Thyroid gland (tissue), 4 donors: Measurements from ENCODE around the gene PNKP. TPM values are rescaled to one million over a fixed set of nuclear protein-coding genes. Genes with fewer than 3 reads are reported as not detected.

Experiments used
- microRNA-seq: library from miRNA; unstranded; fragments of <30 nt; microRNA quantifications from one replicate; pipeline ENCODE4, GENCODE V29; 2016
- small RNA-seq: library from RNA; depleted of rRNA; stranded (forward); fragments of <200 nt; gene quantifications from one replicate; pipeline ENCODE3, GENCODE V24; 2016
- total RNA-seq, 4 donors: library from RNA; depleted of rRNA; stranded (reverse); fragments of >200 nt; gene quantifications; one replicate each; pipeline ENCODE4 v1.2.3, GENCODE V29; 2016

PNKP gene
- total RNA-seq, 4 donors from 2014 or later: 54.6 to 124 (median 84.3) TPM

Small RNA genes lying within 50 kb of the gene (microRNA-seq; reads per million reads assigned to microRNA genes)
- gene MIR4749: 1.8 reads per million
- gene MIR4750: not detected
- gene MIR6800: not detected

Small RNA genes lying within 50 kb of the gene (small RNA-seq; reads per million reads assigned to genes)
- gene MIR4749: not detected

Other genes with a start within 250 kb of the PNKP start
- 10 to 100 TPM; 24.0 to 44.5 (median 28.8) TPM for gene RRAS, start 227.4 kb downstream of the PNKP start, total RNA-seq
- gene SCAF1, start 225.4 kb downstream of the PNKP start, total RNA-seq: 10 to 100 TPM; 17.5 to 38.4 (median 25.8) TPM
- gene IRF3, start 201.7 kb downstream of the PNKP start, total RNA-seq: 10 to 100 TPM; 41.5 to 62.5 (median 52.3) TPM
- 1 to 10 TPM; 4.7 to 8.1 (median 7.2) TPM for gene BCL2L12, start 201.6 kb downstream of the PNKP start, total RNA-seq
- gene PRMT1, start 190.3 kb downstream of the PNKP start, total RNA-seq: 100 to 1,000 TPM; 117 to 156 (median 139) TPM
- 1 to 10 TPM in 1 of 4 donors, under 1 TPM in 2, not detected in 1; 0.38 to 2.7 (median 0.45) TPM for gene ADM5, start 178.0 kb downstream of the PNKP start, total RNA-seq
- 1 to 10 TPM; 1.9 to 3.9 (median 2.6) TPM for gene CPT1C, start 176.5 kb downstream of the PNKP start, total RNA-seq
- gene TSKS, start 104.3 kb downstream of the PNKP start, total RNA-seq: under 1 TPM in 2 of 4 donors, not detected in 2; 0.22 to 0.81 TPM
- gene AP2A1, start 100.6 kb downstream of the PNKP start, total RNA-seq: 10 to 100 TPM; 48.4 to 77.6 (median 66.9) TPM
- 10 to 100 TPM; 20.1 to 40.1 (median 33.3) TPM for gene FUZ, start 54.3 kb downstream of the PNKP start, total RNA-seq
- 10 to 100 TPM; 42.6 to 50.2 (median 44.9) TPM for gene MED25, start 49.3 kb downstream of the PNKP start, total RNA-seq
- gene PTOV1, start 16.4 kb downstream of the PNKP start, total RNA-seq: 100 to 1,000 TPM in 2 of 4 donors, 10 to 100 TPM in 2; 88.3 to 148 (median 98.9) TPM
- 10 to 100 TPM; 16.7 to 26.0 (median 21.5) TPM for gene AKT1S1, start 9.8 kb upstream of the PNKP start, total RNA-seq
- gene TBC1D17, start 10.1 kb upstream of the PNKP start, total RNA-seq: 10 to 100 TPM; 28.5 to 41.9 (median 39.7) TPM
- gene IL4I1, start 29.3 kb upstream of the PNKP start, total RNA-seq: under 1 TPM in 1 of 4 donors, not detected in 3; 0.83 TPM
- 10 to 100 TPM in 1 of 4 donors, 1 to 10 TPM in 3; 6.3 to 17.9 (median 8.0) TPM for gene ATF5, start 61.6 kb upstream of the PNKP start, total RNA-seq
- 10 to 100 TPM; 27.5 to 32.3 (median 30.5) TPM for gene NUP62, start 61.9 kb upstream of the PNKP start, total RNA-seq
- gene SIGLEC11, start 93.6 kb upstream of the PNKP start, total RNA-seq: 1 to 10 TPM in 2 of 4 donors, under 1 TPM in 2; 0.33 to 1.7 (median 0.92) TPM
- 10 to 100 TPM; 34.7 to 52.1 (median 46.8) TPM for gene VRK3, start 157.8 kb upstream of the PNKP start, total RNA-seq
- gene ZNF473, start 158.4 kb upstream of the PNKP start, total RNA-seq: 10 to 100 TPM in 3 of 4 donors, 1 to 10 TPM in 1; 7.7 to 15.5 (median 10.5) TPM